Esophagus muscularis mucosa (tissue), 4 donors: Measurements from ENCODE around the gene FAM229A. TPM values are rescaled to one million over a fixed set of nuclear protein-coding genes. Genes with fewer than 3 reads are reported as not detected.

Source experiments
- DNase-seq: peaks from one replicate; pipeline ENCODE4 v3.0.0-alpha.2; 2017; ENCODE audit errors: extremely low spot score
- H3K27ac ChIP-seq, 4 donors: fragments of 200-600 bp; sonication (generic); replicated peaks in 1 of 4; 1 replicate in 3 of 4; 2 replicates in 1 of 4; pipeline ENCODE4 v1.5.1; 2016 to 2019; ENCODE audit warnings: mild to moderate bottlenecking in 1 of 4
- H3K27me3 ChIP-seq, 4 donors: fragments of 200-600 bp; sonication (generic); one replicate each; pipeline versions ENCODE4 v1.5.1 to v1.6.0; 2016 to 2019
- H3K36me3 ChIP-seq, 4 donors: fragments of 200-600 bp; sonication (generic); one replicate each; pipeline ENCODE4 v1.5.1; 2016 to 2019
- H3K4me1 ChIP-seq, 4 donors: fragments of 200-600 bp; sonication (generic); one replicate each; pipeline ENCODE4 v1.5.1; 2016 to 2019
- H3K4me3 ChIP-seq, 4 donors: fragments of 200-600 bp; sonication (generic); 1 replicate in 2 of 4; 2 replicates in 2 of 4; pipeline ENCODE4 v1.5.1; 2016 to 2019; ENCODE audit warnings: mild to moderate bottlenecking in 4 of 4, moderate library complexity in 1 of 4
- H3K9me3 ChIP-seq, 4 donors: fragments of 200-600 bp; sonication (generic); 1 replicate in 3 of 4; 2 replicates in 1 of 4; pipeline ENCODE4 v1.5.1; 2016 to 2019
- CTCF ChIP-seq, 3 experiments: fragments of 200-600 bp in 2 of 3; fragments of 450-650 bp in 1 of 3; sonication (generic) in 2 of 3; IDR thresholded peaks; one replicate each; pipeline ENCODE4 v1.5.1; 2017 to 2019; ENCODE audit warnings: antibody characterized with exemption in 3 of 3, mild to moderate bottlenecking in 2 of 3, moderate library complexity in 1 of 3
- EP300 ChIP-seq: sonication (generic); formaldehyde crosslinking; IDR thresholded peaks from one replicate; pipeline ENCODE4 v1.6.1; 2017; ENCODE audit warnings: antibody characterized with exemption
- POLR2A ChIP-seq: fragments of 450-650 bp; IDR thresholded peaks from one replicate; pipeline ENCODE4 v1.6.1; 2017; ENCODE audit warnings: antibody characterized with exemption, moderate library complexity, mild to moderate bottlenecking, low read depth
- POLR2AphosphoS5 ChIP-seq, 2 donors: sonication (generic); formaldehyde crosslinking; IDR thresholded peaks; one replicate each; pipeline ENCODE4 v1.6.1; 2017; ENCODE audit warnings: antibody characterized with exemption in 2 of 2
- WGBS: methylation state at CpG from one replicate; pipeline ENCODE4 v1.1.5; 2018; 5-methylcytosine and 5-hydroxymethylcytosine counted together
- intact Hi-C: fragments of 100-400 bp; cut with DNase I; formaldehyde crosslinking; loops from one replicate; pipeline ENCODE4 v1.15.1; 2023
- total RNA-seq, 4 donors: library from RNA; depleted of rRNA; stranded (reverse); fragments of >200 nt; gene quantifications; one replicate each; pipeline versions ENCODE4 v1.1.0 to v1.2.1, GENCODE V29; 2016

Gene FAM229A
- total RNA-seq, result 1 to 10 TPM; 1.3 to 8.7 (median 4.9) TPM

GRCh38 chr1:32362474-32363313 is at the start of gene FAM229A, which contains the start of gene TSSK3:
FAM229A (minus strand) TSS chr1:32362485; CDS start chr1:32362091, 394 bp downstream.
TSSK3 (plus strand) TSS chr1:32362539; CDS start chr1:32362702, 163 bp downstream.
- H3K27me3 ChIP-seq, result no peaks in the 10 kb centered on the region
- 68% methylated on average over 17 of the region's 17 CpGs for WGBS
- DNase-seq, result no peak
- H3K9me3 ChIP-seq, result no peaks in the 10 kb centered on the region
- peaks cover 13 to 21% (median 19%) of the 10 kb centered on the region in 4 donors for H3K4me1 ChIP-seq
- TF ChIP-seq POLR2AphosphoS5 (IDR thresholded peaks at IDR 0.05) (no peak), POLR2A (no peak), CTCF (IDR thresholded peaks at IDR 0.05) (no peak), EP300 (no peak)
- H3K27ac ChIP-seq, result peak within 1 kb of the TSS in 2 of 4 donors; percentile 44 to 64
- H3K36me3 ChIP-seq, result peaks cover 23 to 46% (median 40%) of the 10 kb centered on the region in 4 donors
- peak within 1 kb of the TSS; percentile 50 to 60 (median 54) for H3K4me3 ChIP-seq
- intact Hi-C loops, result no loop called here

- TF ChIP-seq POLR2A (no peak), POLR2AphosphoS5 (IDR thresholded peaks at IDR 0.05) (no peak), EP300 (no peak), CTCF (IDR thresholded peaks at IDR 0.05) (no peak)
- H3K9me3 ChIP-seq, result peaks cover 0 to 9% (median 4%) of the 10 kb centered on the region in 4 donors
- no peak for DNase-seq
- H3K4me1 ChIP-seq, result peaks cover 0 to 5% (median 1%) of the 10 kb centered on the region in 4 donors
- H3K27me3 ChIP-seq, result no peaks in the 10 kb centered on the region
- H3K4me3 ChIP-seq, result no peak overlapping the region
- intact Hi-C loops, result no loop called here
- H3K36me3 ChIP-seq, result no peaks in the 10 kb centered on the region
- H3K27ac ChIP-seq, result no peak overlapping the region
These were observed 49.0 kb upstream of the FAM229A start for GRCh38 chr1:32411261-32411660.

- WGBS, result 93% methylated on average over 4 of the region's 4 CpGs
These were observed 44.4 kb upstream of the FAM229A start for GRCh38 chr1:32406629-32407111.

GRCh38 chr1:32405672-32406467 is 43.6 kb upstream of the FAM229A start:
- intact Hi-C loops, result no loop called here
- Histone ChIP-seq H3K4me1 (peaks cover 3 to 4% (median 4%) of the 10 kb centered on the region in 4 donors), H3K27me3 (no peaks in the 10 kb centered on the region), H3K27ac (no peak overlapping the region), H3K36me3 (no peaks in the 10 kb centered on the region), H3K9me3 (no peaks in the 10 kb centered on the region), H3K4me3 (no peak overlapping the region)
- 95% methylated on average over 4 of the region's 4 CpGs for WGBS
- TF ChIP-seq POLR2AphosphoS5 (IDR thresholded peaks at IDR 0.05) (no peak), CTCF (IDR thresholded peaks at IDR 0.05) (no peak), POLR2A (no peak), EP300 (no peak)
- DNase-seq, result no peak

More at GRCh38 chr1:32406629-32407111, 44.4 kb upstream of the FAM229A start:
- intact Hi-C loops, result no loop called here
- TF ChIP-seq POLR2A, result no peak
- TF ChIP-seq CTCF (IDR thresholded peaks at IDR 0.05), result no peak
- TF ChIP-seq POLR2AphosphoS5 (IDR thresholded peaks at IDR 0.05), result no peak
- no peak for TF ChIP-seq EP300
- Histone ChIP-seq H3K36me3 (no peaks in the 10 kb centered on the region), H3K27ac (no peak overlapping the region), H3K4me1 (no peaks in the 10 kb centered on the region), H3K27me3 (no peaks in the 10 kb centered on the region), H3K4me3 (no peak overlapping the region), H3K9me3 (no peaks in the 10 kb centered on the region)
- no peak for DNase-seq
